Osteoblast (primary cell): ENCODE results near the gene CFAP97D2. TPM values are rescaled to one million over a fixed set of nuclear protein-coding genes. Genes with fewer than 3 reads are reported as not detected.
A peak's percentile ranks its signal among the peaks of the same experiment; 100 is the strongest.

Source experiments
- DNase-seq: peaks from one replicate; pipeline ENCODE4 v3.0.0; 2011; ENCODE audit warnings: low spot score, mixed read lengths; ENCODE audit not compliant: insufficient read length; ENCODE audit errors: missing footprints
- H2AFZ ChIP-seq: 2 replicates; pipeline ENCODE4 v1.6.0; 2011; ENCODE audit warnings: mild to moderate bottlenecking, low read length
- H3K27ac ChIP-seq: 2 replicates; pipeline ENCODE4 v1.5.1; 2011; ENCODE audit warnings: mild to moderate bottlenecking, low read depth, low read length, moderate library complexity
- H3K27me3 ChIP-seq: 2 replicates; pipeline ENCODE4 v1.6.0; 2012; ENCODE audit warnings: mild to moderate bottlenecking, control low read depth, inconsistent platforms, low read length, moderate library complexity; ENCODE audit not compliant: insufficient read depth
- H3K36me3 ChIP-seq: 2 replicates; pipeline ENCODE4 v1.5.1; 2011; ENCODE audit warnings: mild to moderate bottlenecking, low read length, control low read depth, moderate library complexity; ENCODE audit not compliant: insufficient read depth
- H3K4me1 ChIP-seq: 2 replicates; pipeline ENCODE4 v1.5.1; 2011; ENCODE audit warnings: mild to moderate bottlenecking, low read length, control low read depth, moderate library complexity; ENCODE audit not compliant: insufficient read depth
- H3K4me2 ChIP-seq: 2 replicates; pipeline ENCODE4 v1.6.0; 2011; ENCODE audit warnings: mild to moderate bottlenecking, low read length; ENCODE audit not compliant: insufficient read depth
- H3K4me3 ChIP-seq: fragments of 200-600 bp; sonication (generic); 3 replicates; pipeline ENCODE4 v1.5.1; 2012; ENCODE audit warnings: mild to moderate bottlenecking, low read length, inconsistent platforms; ENCODE audit not compliant: insufficient read depth
- H3K79me2 ChIP-seq: 2 replicates; pipeline ENCODE4 v1.6.0; 2012; ENCODE audit warnings: mild to moderate bottlenecking, low read length, control low read depth, inconsistent platforms; ENCODE audit not compliant: insufficient read depth
- H3K9me3 ChIP-seq: 2 replicates; pipeline ENCODE4 v1.5.1; 2011; ENCODE audit warnings: low read depth, low read length, control low read depth
- H4K20me1 ChIP-seq: 2 replicates; pipeline ENCODE4 v1.6.0; 2012; ENCODE audit warnings: mild to moderate bottlenecking, low read length, control low read depth; ENCODE audit not compliant: insufficient read depth
- CTCF ChIP-seq: IDR thresholded peaks from 2 replicates; pipeline ENCODE4 v1.5.1; 2011; ENCODE audit warnings: mild to moderate bottlenecking, low read depth, low read length, moderate library complexity; ENCODE audit errors: extremely low read depth
- total RNA-seq: library from RNA; depleted of rRNA; stranded (reverse); fragments of >200 nt; gene quantifications from 2 replicates; pipeline ENCODE4 v1.2.3, GENCODE V29; 2012

CFAP97D2 gene
- total RNA-seq, 1 donor, result not detected

- Histone ChIP-seq H4K20me1 (no peaks in the 10 kb centered on the region), H3K4me2 (peak overlapping the region; percentile 63), H3K4me3 (peak overlapping the region; percentile 45), H3K36me3 (no peaks in the 10 kb centered on the region), H3K4me1 (peaks cover 3% of the 10 kb centered on the region), H2AFZ (peak overlapping the region; percentile 68), H3K27ac (no peak overlapping the region), H3K27me3 (peaks cover 40% of the 10 kb centered on the region), H3K9me3 (no peaks in the 10 kb centered on the region), H3K79me2 (no peaks in the 10 kb centered on the region)
- TF ChIP-seq CTCF, result no peak
- no peak for DNase-seq
Measured at GRCh38 chr13:114199954-114200353, 20.9 kb downstream of the CFAP97D2 start.

GRCh38 chr13:114200399-114200911 is 21.4 kb downstream of the CFAP97D2 start:
- Histone ChIP-seq H3K4me1 (peaks cover 3% of the 10 kb centered on the region), H3K27me3 (peaks cover 40% of the 10 kb centered on the region), H3K9me3 (no peaks in the 10 kb centered on the region), H4K20me1 (no peaks in the 10 kb centered on the region), H3K36me3 (no peaks in the 10 kb centered on the region), H3K27ac (no peak overlapping the region), H3K4me2 (peak overlapping the region; percentile 63), H3K79me2 (no peaks in the 10 kb centered on the region), H3K4me3 (peak overlapping the region; percentile 45), H2AFZ (peak overlapping the region; percentile 68)
- TF ChIP-seq CTCF, result no peak
- DNase-seq, result no peak

GRCh38 chr13:114202581-114202980 is 23.5 kb downstream of the CFAP97D2 start:
- no peak overlapping the region for H3K4me2 ChIP-seq
- H3K4me1 ChIP-seq, result peaks cover 3% of the 10 kb centered on the region
- no peaks in the 10 kb centered on the region for H3K36me3 ChIP-seq
- H3K9me3 ChIP-seq, result no peaks in the 10 kb centered on the region
- H3K79me2 ChIP-seq, result no peaks in the 10 kb centered on the region
- no peak overlapping the region for H3K27ac ChIP-seq
- no peak overlapping the region for H2AFZ ChIP-seq
- peaks cover 46% of the 10 kb centered on the region for H3K27me3 ChIP-seq
- no peak for TF ChIP-seq CTCF
- no peaks in the 10 kb centered on the region for H4K20me1 ChIP-seq
- DNase-seq, result no peak
- no peak overlapping the region for H3K4me3 ChIP-seq

- Histone ChIP-seq H3K4me2 (no peak overlapping the region), H3K27ac (no peak overlapping the region), H3K4me3 (no peak overlapping the region), H3K27me3 (peaks cover 46% of the 10 kb centered on the region), H3K4me1 (peaks cover 3% of the 10 kb centered on the region), H3K79me2 (no peaks in the 10 kb centered on the region), H4K20me1 (no peaks in the 10 kb centered on the region), H3K9me3 (no peaks in the 10 kb centered on the region), H2AFZ (no peak overlapping the region), H3K36me3 (no peaks in the 10 kb centered on the region)
- no peak for DNase-seq
- no peak for TF ChIP-seq CTCF
Measured at GRCh38 chr13:114203536-114203935, 24.5 kb downstream of the CFAP97D2 start.
